ENCODE data around the gene RMP24.

- TF ChIP-seq POLR2A (IDR thresholded peaks at IDR 0.05): no peak
- no peak for TF ChIP-seq CTCF (IDR thresholded peaks at IDR 0.05)
Measured at GRCh38 chr18:35934891-35935290, 37.6 kb upstream of the RMP24 start.
